Trophoblast cell (in vitro differentiated cells and primary cell): Measurements from ENCODE around the gene NFX1.

Experiments used
- DNase-seq, 2 donors: peaks; one replicate each; pipeline ENCODE4 v3.0.0-alpha.2; 2016
- H2AFZ ChIP-seq: 2 replicates; pipeline ENCODE4 v1.6.1; 2013; ENCODE audit warnings: low read length, moderate library complexity, mild to moderate bottlenecking; ENCODE audit not compliant: insufficient read depth, poor library complexity
- H2AK5ac ChIP-seq: 2 replicates; pipeline ENCODE4 v1.6.1; 2013; ENCODE audit warnings: mild to moderate bottlenecking, low read length
- H2BK120ac ChIP-seq: 2 replicates; pipeline ENCODE4 v1.6.1; 2013; ENCODE audit warnings: low read length, mild to moderate bottlenecking, moderate library complexity; ENCODE audit not compliant: insufficient read depth, poor library complexity
- H2BK12ac ChIP-seq: 2 replicates; pipeline ENCODE4 v1.6.1; 2013; ENCODE audit warnings: mild to moderate bottlenecking, low read length, moderate library complexity
- H2BK5ac ChIP-seq: 2 replicates; pipeline ENCODE4 v1.6.1; 2013; ENCODE audit warnings: low read length, low read depth, moderate library complexity, mild to moderate bottlenecking; ENCODE audit not compliant: poor library complexity
- H3K14ac ChIP-seq: 2 replicates; pipeline ENCODE4 v1.6.1; 2013; ENCODE audit warnings: mild to moderate bottlenecking, low read length
- H3K18ac ChIP-seq: 2 replicates; pipeline ENCODE4 v1.6.1; 2013; ENCODE audit warnings: mild to moderate bottlenecking, low read length
- H3K23ac ChIP-seq: 2 replicates; pipeline ENCODE4 v1.6.1; 2013; ENCODE audit warnings: low read length
- H3K27ac ChIP-seq: 2 replicates; pipeline ENCODE4 v1.5.1; 2013; ENCODE audit warnings: low read depth, mild to moderate bottlenecking, inconsistent platforms, low read length, moderate library complexity
- H3K27me3 ChIP-seq: 2 replicates; pipeline ENCODE4 v1.6.1; 2013; ENCODE audit warnings: inconsistent platforms, mild to moderate bottlenecking, low read length, moderate library complexity; ENCODE audit not compliant: insufficient read depth
- H3K36me3 ChIP-seq, 2 experiments: 1 replicate in 1 of 2; 2 replicates in 1 of 2; pipeline ENCODE4 v1.6.1; 2013; ENCODE audit warnings: low read length in 2 of 2, mild to moderate bottlenecking in 2 of 2, moderate library complexity in 1 of 2; ENCODE audit not compliant: insufficient read depth in 2 of 2, control insufficient read depth in 1 of 2
- H3K4ac ChIP-seq: 2 replicates; pipeline ENCODE4 v1.6.1; 2013; ENCODE audit warnings: low read depth, mild to moderate bottlenecking, low read length, moderate library complexity
- H3K4me1 ChIP-seq, 2 experiments: 1 replicate in 1 of 2; 2 replicates in 1 of 2; pipeline ENCODE4 v1.6.1; 2013; ENCODE audit warnings: low read length in 2 of 2, mild to moderate bottlenecking in 2 of 2, moderate library complexity in 1 of 2; ENCODE audit not compliant: insufficient read depth in 2 of 2, control insufficient read depth in 1 of 2
- H3K4me2 ChIP-seq: 2 replicates; pipeline ENCODE4 v1.6.1; 2013; ENCODE audit warnings: inconsistent platforms, mild to moderate bottlenecking, low read length, moderate library complexity
- H3K4me3 ChIP-seq: 2 replicates; pipeline ENCODE4 v1.5.1; 2013; ENCODE audit warnings: mild to moderate bottlenecking, low read depth, low read length, inconsistent platforms
- H3K79me1 ChIP-seq: one replicate; pipeline ENCODE4 v1.6.1; 2013; ENCODE audit warnings: low read length
- H3K79me2 ChIP-seq: 2 replicates; pipeline ENCODE4 v1.6.1; 2013; ENCODE audit warnings: low read length, mild to moderate bottlenecking; ENCODE audit not compliant: control insufficient read depth, insufficient read depth, poor library complexity
- H3K9ac ChIP-seq: 2 replicates; pipeline ENCODE4 v1.6.1; 2013; ENCODE audit warnings: mild to moderate bottlenecking, low read length
- H3K9me3 ChIP-seq: 2 replicates; pipeline ENCODE4 v1.6.1; 2013; ENCODE audit warnings: low read depth, mild to moderate bottlenecking, control low read depth, inconsistent platforms, low read length; ENCODE audit not compliant: insufficient read depth
- H4K12ac ChIP-seq: 2 replicates; pipeline ENCODE4 v1.6.1; 2013; ENCODE audit warnings: low read depth, mild to moderate bottlenecking, low read length, moderate library complexity
- H4K8ac ChIP-seq: 2 replicates; pipeline ENCODE4 v1.6.1; 2013; ENCODE audit warnings: low read depth, mild to moderate bottlenecking, low read length, moderate library complexity
- H4K91ac ChIP-seq: one replicate; pipeline ENCODE4 v1.6.1; 2013; ENCODE audit warnings: low read depth, mild to moderate bottlenecking, low read length, moderate library complexity
- WGBS: extraction: QIAGEN DNeasy Blood & Tissue Kit; methylation state at CpG from one replicate; pipeline ENCODE4 v1.1.7; 2013; ENCODE audit warnings: missing lambda C conversion rate; ENCODE audit not compliant: insufficient read length, insufficient coverage; ENCODE audit errors: extremely low coverage; 5-methylcytosine and 5-hydroxymethylcytosine counted together

NFX1 gene

GRCh38 chr9:33340186-33340585, 49.9 kb downstream of the NFX1 start:
- Histone ChIP-seq H4K12ac (no peak overlapping the region), H2BK12ac (no peak overlapping the region), H3K27me3 (no peaks in the 10 kb centered on the region), H2BK5ac (no peak overlapping the region), H3K79me2 (no peaks in the 10 kb centered on the region), H3K4me2 (no peak overlapping the region), H3K4me1 (no peaks in the 10 kb centered on the region), H2AK5ac (no peak overlapping the region), H4K91ac (no peak overlapping the region), H3K36me3 (peaks cover 41 to 43% of the 10 kb centered on the region in 2 experiments), H3K4ac (no peak overlapping the region), H2AFZ (no peak overlapping the region), H3K14ac (no peak overlapping the region), H3K23ac (no peak overlapping the region), H3K79me1 (no peaks in the 10 kb centered on the region), H3K4me3 (no peak overlapping the region), H4K8ac (no peak overlapping the region), H3K9me3 (peaks cover 14% of the 10 kb centered on the region), H2BK120ac (no peak overlapping the region), H3K9ac (no peak overlapping the region), H3K27ac (no peak overlapping the region), H3K18ac (no peak overlapping the region)
- no CpG with 5 or more reads among the region's 3 CpGs for WGBS
- DNase-seq = no peak

GRCh38 chr9:33341182-33341581, 50.9 kb downstream of the NFX1 start:
- Histone ChIP-seq H2AFZ (no peak overlapping the region), H3K4ac (no peak overlapping the region), H4K12ac (no peak overlapping the region), H4K8ac (no peak overlapping the region), H3K18ac (no peak overlapping the region), H4K91ac (no peak overlapping the region), H3K4me2 (no peak overlapping the region), H3K79me2 (no peaks in the 10 kb centered on the region), H3K9ac (no peak overlapping the region), H2BK5ac (no peak overlapping the region), H2BK120ac (no peak overlapping the region), H3K36me3 (peaks cover 45 to 46% of the 10 kb centered on the region in 2 experiments), H3K23ac (no peak overlapping the region), H3K4me1 (no peaks in the 10 kb centered on the region), H3K14ac (no peak overlapping the region), H3K4me3 (no peak overlapping the region), H3K79me1 (no peaks in the 10 kb centered on the region), H3K27ac (no peak overlapping the region), H2BK12ac (no peak overlapping the region), H2AK5ac (no peak overlapping the region), H3K27me3 (no peaks in the 10 kb centered on the region), H3K9me3 (peaks cover 14% of the 10 kb centered on the region)
- WGBS = no CpG with 5 or more reads among the region's 3 CpGs
- DNase-seq = no peak

- H2BK120ac ChIP-seq = no peak overlapping the region
- H3K36me3 ChIP-seq = peaks cover 32 to 44% of the 10 kb centered on the region in 2 experiments
- no peak overlapping the region for H4K8ac ChIP-seq
- no peak overlapping the region for H3K27ac ChIP-seq
- H3K14ac ChIP-seq = no peak overlapping the region
- DNase-seq = no peak
- no peaks in the 10 kb centered on the region for H3K79me1 ChIP-seq
- H4K12ac ChIP-seq = no peak overlapping the region
- H3K9ac ChIP-seq = no peak overlapping the region
- no peaks in the 10 kb centered on the region for H3K79me2 ChIP-seq
- H3K4me3 ChIP-seq = no peak overlapping the region
- WGBS = no CpG with 5 or more reads among the region's 3 CpGs
- H3K4me1 ChIP-seq = no peaks in the 10 kb centered on the region
- no peak overlapping the region for H2AK5ac ChIP-seq
- H3K23ac ChIP-seq = no peak overlapping the region
- no peak overlapping the region for H3K18ac ChIP-seq
- no peak overlapping the region for H3K4ac ChIP-seq
- H3K4me2 ChIP-seq = no peak overlapping the region
- peaks cover 8% of the 10 kb centered on the region for H3K9me3 ChIP-seq
- H2BK5ac ChIP-seq = no peak overlapping the region
- H2AFZ ChIP-seq = no peak overlapping the region
- no peaks in the 10 kb centered on the region for H3K27me3 ChIP-seq
- H4K91ac ChIP-seq = no peak overlapping the region
- H2BK12ac ChIP-seq = no peak overlapping the region
Observed at GRCh38 chr9:33344145-33344544, 53.8 kb downstream of the NFX1 start.

GRCh38 chr9:33346564-33346963, 56.2 kb downstream of the NFX1 start:
- no peak for DNase-seq
- Histone ChIP-seq H2BK120ac (no peak overlapping the region), H3K9me3 (no peaks in the 10 kb centered on the region), H2BK12ac (no peak overlapping the region), H3K4me3 (no peak overlapping the region), H3K18ac (no peak overlapping the region), H3K9ac (no peak overlapping the region), H2BK5ac (no peak overlapping the region), H3K79me1 (no peaks in the 10 kb centered on the region), H2AFZ (no peak overlapping the region), H4K8ac (no peak overlapping the region), H3K14ac (no peak overlapping the region), H3K79me2 (no peaks in the 10 kb centered on the region), H3K27ac (no peak overlapping the region), H3K27me3 (no peaks in the 10 kb centered on the region), H2AK5ac (no peak overlapping the region), H3K4ac (no peak overlapping the region), H3K4me2 (no peak overlapping the region), H4K12ac (no peak overlapping the region), H3K4me1 (no peaks in the 10 kb centered on the region), H4K91ac (no peak overlapping the region), H3K23ac (no peak overlapping the region), H3K36me3 (peaks cover 19 to 28% of the 10 kb centered on the region in 2 experiments)
- WGBS = no CpG with 5 or more reads among the region's 4 CpGs
